ENCODE results near the gene CDPF1.
A peak's percentile ranks its signal among the peaks of the same experiment; 100 is the strongest.

The CDPF1 gene

GRCh38 chr22:46250035-46250782 lies at the start of gene CDPF1:
Gene CDPF1 (minus strand): TSS chr22:46250293. CDS start chr22:46248284, 2,009 bp downstream.
- DNase-seq: peak; percentile 66

- no peak for DNase-seq
Observed at GRCh38 chr22:46299101-46299500, 49.0 kb upstream of the CDPF1 start.

GRCh38 chr22:46297151-46297812 lies 47.2 kb upstream of the CDPF1 start:
- no peak for DNase-seq

- DNase-seq: no peak
Observed at GRCh38 chr22:46296257-46297150, 46.4 kb upstream of the CDPF1 start, which contains the start of gene GTSE1. Gene GTSE1 (plus strand): TSS chr22:46296870. CDS start chr22:46297401, 531 bp downstream.

GRCh38 chr22:46295277-46295971 lies 45.3 kb upstream of the CDPF1 start:
- DNase-seq: no peak

- no peak for DNase-seq
Observed at GRCh38 chr22:46294784-46295183, 44.7 kb upstream of the CDPF1 start.

GRCh38 chr22:46293577-46294260 lies 43.6 kb upstream of the CDPF1 start:
- DNase-seq: no peak

GRCh38 chr22:46292732-46293131 lies 42.6 kb upstream of the CDPF1 start:
- DNase-seq: no peak

GRCh38 chr22:46292173-46292572 lies 42.1 kb upstream of the CDPF1 start:
- no peak for DNase-seq

GRCh38 chr22:46290843-46291785 lies 41.0 kb upstream of the CDPF1 start:
- DNase-seq: no peak

- DNase-seq: no peak
Observed at GRCh38 chr22:46290121-46290842, 40.2 kb upstream of the CDPF1 start.

GRCh38 chr22:46289244-46289891 lies 39.3 kb upstream of the CDPF1 start:
- no peak for DNase-seq

- no peak for DNase-seq
Observed at GRCh38 chr22:46288846-46289243, 38.8 kb upstream of the CDPF1 start.

GRCh38 chr22:46287873-46288751 lies 38.0 kb upstream of the CDPF1 start:
- DNase-seq: no peak

GRCh38 chr22:46286941-46287872 lies 37.1 kb upstream of the CDPF1 start:
- DNase-seq: no peak

GRCh38 chr22:46286006-46286405 lies 35.9 kb upstream of the CDPF1 start:
- no peak for DNase-seq
